Measurements from ENCODE around the gene ROR1. TPM values are rescaled to one million over a fixed set of nuclear protein-coding genes. Genes with fewer than 3 reads are reported as not detected.

The ROR1 gene
- total and polyA plus RNA-seq, 2 of the 13 experiments (the other 11 are each of a cell fraction or from before 2014, with no cell fraction given): 0.58 to 2.3 TPM

- peak; percentile 45; the same call in 1 of the 2 replicates for TF ChIP-seq AHDC1 (CRISPR knock-in tag; IDR thresholded peaks at IDR 0.05; ENCODE audit: borderline replicate concordance)
- no peak for TF ChIP-seq MEIS1 (CRISPR knock-in tag; IDR thresholded peaks at IDR 0.05; ENCODE audit: borderline replicate concordance)
- TF ChIP-seq ZNF296 (CRISPR knock-in tag; conservative IDR thresholded peaks at IDR 0.05): no peak
- TF ChIP-seq ETV6 (CRISPR knock-in tag; conservative IDR thresholded peaks at IDR 0.05): no peak
Observed at GRCh38 chr1:64006276-64007051, 232.6 kb downstream of the ROR1 start (continued).

GRCh38 chr1:64010316-64010715 is 236.5 kb downstream of the ROR1 start:
- H3K4me1 ChIP-seq (ENCODE audit: insufficient read depth, low read length): peaks cover 8% of the 10 kb centered on the region; the same call in 1 of the 2 replicates
- BruUV-seq (replicated peaks): no TSS peak
- in situ Hi-C loops (cut with HindIII; ENCODE audit: extremely low pct_ligation_motif_present, low pct_unique_long_range_greater_than_20kb) (no loop called here), intact Hi-C loops (cut with micrococcal nuclease; ENCODE audit: unreplicated experiment) (no loop called here)
- CTCF ChIA-PET (ENCODE audit: low intra/inter-chr PET ratio, low total read pairs): no interaction called here
- H3K9ac ChIP-seq (ENCODE audit: insufficient read depth, low read depth, low read length): no peak overlapping the region
- no peak overlapping the region for H3K4me2 ChIP-seq (ENCODE audit: low read depth, low read length)
- no peak overlapping the region for H2AFZ ChIP-seq (ENCODE audit: low read length)
- H3K9me3 ChIP-seq (ENCODE audit: low read length): no peaks in the 10 kb centered on the region
- no peak overlapping the region for H3K27ac ChIP-seq (ENCODE audit: extremely low read length, insufficient read depth, low read length)
- no peaks in the 10 kb centered on the region for H3K79me2 ChIP-seq (ENCODE audit: insufficient read depth, low read length)
- DNase-seq (ENCODE audit: low spot score) (no peak), FAIRE-seq (no peak), ATAC-seq (no peak)
- POLR2A ChIA-PET: no interaction called here
- no peak overlapping the region for H3K4me3 ChIP-seq (replicated peaks in 1 of 3; ENCODE audit: insufficient read depth in 1 of 3, low read depth in 2 of 3, low read length in 3 of 3)
- 28% methylated on average over 1 of the region's 1 CpG for WGBS (ENCODE audit: low lambda C conversion rate)
- H4K20me1 ChIP-seq (ENCODE audit: insufficient read depth, low read length): no peaks in the 10 kb centered on the region
- H3K27me3 ChIP-seq (ENCODE audit: control insufficient read depth in 1 of 2, insufficient read depth in 2 of 2, low read length in 2 of 2): no peaks in the 10 kb centered on the region
- H3K36me3 ChIP-seq (replicated peaks in 1 of 2; ENCODE audit: control insufficient read depth in 1 of 2, insufficient read depth in 2 of 2, low read length in 2 of 2): no peaks in the 10 kb centered on the region
- TF ChIP-seq HDAC6 (IDR thresholded peaks at IDR 0.05; ENCODE audit: low read depth, low read length) (no peak), ZC3H13 (CRISPR knock-in tag; IDR thresholded peaks at IDR 0.05) (no peak), AKAP8 (CRISPR knock-in tag; IDR thresholded peaks at IDR 0.05) (no peak), PCBP2 (optimal IDR thresholded peaks at IDR 0.05; ENCODE audit: low read depth, low read length, poor library complexity, severe bottlenecking) (no peak)

All from HepG2 (cell line).